Measurements from ENCODE around the gene UTP14A.

The UTP14A gene

DNA sequence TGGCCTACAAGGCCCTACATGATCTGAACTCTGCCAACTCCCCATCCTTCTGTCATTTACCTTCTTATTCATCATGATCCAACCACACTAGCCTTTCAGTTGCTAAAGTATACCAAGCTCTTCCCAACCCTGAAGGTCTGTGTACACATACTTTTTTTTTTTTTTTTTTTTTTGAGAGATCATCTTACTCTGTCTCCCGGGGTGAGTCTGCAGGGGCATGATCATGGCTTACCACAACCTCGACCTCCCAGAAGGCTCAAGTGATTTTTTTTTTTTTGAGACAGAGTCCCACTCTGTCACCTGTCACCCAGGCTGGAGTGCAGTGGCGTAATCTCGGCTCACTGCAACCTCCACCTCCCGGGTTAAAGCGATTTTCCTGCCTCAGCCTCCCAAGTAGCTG lies 5.9 kb upstream of the UTP14A start:
- Histone ChIP-seq H3K79me2 (ENCODE audit: insufficient read depth, low read length) (no peaks in the 10 kb centered on the region), H3K9me2 (ENCODE audit: low read depth, low read length) (no peaks in the 10 kb centered on the region), H3K27ac (ENCODE audit: low read depth, low read length, poor library complexity, severe bottlenecking) (no peak overlapping the region), H4K20me1 (ENCODE audit: insufficient read depth, low read length) (no peaks in the 10 kb centered on the region), H3K4me2 (ENCODE audit: low read length) (no peak overlapping the region), H3K27me3 (ENCODE audit: insufficient read depth, low read length) (no peaks in the 10 kb centered on the region), H3K9me3 (ENCODE audit: low read length) (no peaks in the 10 kb centered on the region), H3K4me3 (ENCODE audit: low read depth, low read length, poor library complexity, severe bottlenecking) (no peak overlapping the region), H3K36me3 (ENCODE audit: insufficient read depth, low read length) (no peaks in the 10 kb centered on the region), H2AFZ (ENCODE audit: low read length) (no peak overlapping the region), H3F3A (ENCODE audit: insufficient read depth, low read length) (no peaks in the 10 kb centered on the region), H3K4me1 (ENCODE audit: insufficient read depth, low read length, severe bottlenecking) (no peaks in the 10 kb centered on the region), H3K9ac (ENCODE audit: low read length) (no peak overlapping the region)
- TF ChIP-seq EZH2 (IDR thresholded peaks at IDR 0.05; ENCODE audit: borderline replicate concordance, low read length), result no peak
- TF ChIP-seq, protein P1, sequence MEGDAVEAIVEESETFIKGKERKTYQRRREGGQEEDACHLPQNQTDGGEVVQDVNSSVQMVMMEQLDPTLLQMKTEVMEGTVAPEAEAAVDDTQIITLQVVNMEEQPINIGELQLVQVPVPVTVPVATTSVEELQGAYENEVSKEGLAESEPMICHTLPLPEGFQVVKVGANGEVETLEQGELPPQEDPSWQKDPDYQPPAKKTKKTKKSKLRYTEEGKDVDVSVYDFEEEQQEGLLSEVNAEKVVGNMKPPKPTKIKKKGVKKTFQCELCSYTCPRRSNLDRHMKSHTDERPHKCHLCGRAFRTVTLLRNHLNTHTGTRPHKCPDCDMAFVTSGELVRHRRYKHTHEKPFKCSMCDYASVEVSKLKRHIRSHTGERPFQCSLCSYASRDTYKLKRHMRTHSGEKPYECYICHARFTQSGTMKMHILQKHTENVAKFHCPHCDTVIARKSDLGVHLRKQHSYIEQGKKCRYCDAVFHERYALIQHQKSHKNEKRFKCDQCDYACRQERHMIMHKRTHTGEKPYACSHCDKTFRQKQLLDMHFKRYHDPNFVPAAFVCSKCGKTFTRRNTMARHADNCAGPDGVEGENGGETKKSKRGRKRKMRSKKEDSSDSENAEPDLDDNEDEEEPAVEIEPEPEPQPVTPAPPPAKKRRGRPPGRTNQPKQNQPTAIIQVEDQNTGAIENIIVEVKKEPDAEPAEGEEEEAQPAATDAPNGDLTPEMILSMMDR (IDR thresholded peaks at IDR 0.05; ENCODE audit: low read length), result no peak

DNA sequence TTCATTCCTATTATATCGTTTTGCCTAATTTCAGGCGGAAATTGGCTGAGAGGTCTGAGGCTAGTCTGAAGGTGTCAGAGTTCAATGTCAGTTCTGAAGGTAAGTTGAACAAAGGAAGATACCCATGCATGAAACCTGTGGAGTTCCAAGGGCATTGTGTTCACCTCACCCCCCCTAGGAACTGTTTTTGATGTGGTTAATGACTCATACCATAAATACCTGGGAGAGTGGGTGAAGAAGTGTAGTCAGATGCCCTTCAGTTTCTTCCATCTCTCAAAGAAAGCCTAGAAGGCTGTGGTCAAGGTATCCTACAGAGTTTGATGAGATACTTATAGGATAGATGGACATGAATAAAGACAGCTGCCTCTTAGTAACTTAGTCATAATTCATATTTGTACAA lies 2.7 kb downstream of the UTP14A start:
- Histone ChIP-seq H3K4me3 (ENCODE audit: low read depth, low read length, poor library complexity, severe bottlenecking) (no peak overlapping the region), H3K27ac (ENCODE audit: low read depth, low read length, poor library complexity, severe bottlenecking) (no peak overlapping the region), H3K9me2 (ENCODE audit: low read depth, low read length) (no peaks in the 10 kb centered on the region), H3K4me2 (ENCODE audit: low read length) (no peak overlapping the region), H3K79me2 (ENCODE audit: insufficient read depth, low read length) (peaks cover 7% of the 10 kb centered on the region; the same call in 1 of the 2 replicates), H3K27me3 (ENCODE audit: insufficient read depth, low read length) (no peaks in the 10 kb centered on the region), H3K9ac (ENCODE audit: low read length) (no peak overlapping the region), H3K4me1 (ENCODE audit: insufficient read depth, low read length, severe bottlenecking) (peaks cover 8% of the 10 kb centered on the region), H3K36me3 (ENCODE audit: insufficient read depth, low read length) (peaks cover 47% of the 10 kb centered on the region), H3F3A (ENCODE audit: insufficient read depth, low read length) (no peaks in the 10 kb centered on the region), H3K9me3 (ENCODE audit: low read length) (no peaks in the 10 kb centered on the region), H4K20me1 (ENCODE audit: insufficient read depth, low read length) (no peaks in the 10 kb centered on the region), H2AFZ (ENCODE audit: low read length) (no peak overlapping the region)
- TF ChIP-seq, protein P1 (IDR thresholded peaks at IDR 0.05; ENCODE audit: low read length), result no peak
- no peak for TF ChIP-seq EZH2 (IDR thresholded peaks at IDR 0.05; ENCODE audit: borderline replicate concordance, low read length)

DNA sequence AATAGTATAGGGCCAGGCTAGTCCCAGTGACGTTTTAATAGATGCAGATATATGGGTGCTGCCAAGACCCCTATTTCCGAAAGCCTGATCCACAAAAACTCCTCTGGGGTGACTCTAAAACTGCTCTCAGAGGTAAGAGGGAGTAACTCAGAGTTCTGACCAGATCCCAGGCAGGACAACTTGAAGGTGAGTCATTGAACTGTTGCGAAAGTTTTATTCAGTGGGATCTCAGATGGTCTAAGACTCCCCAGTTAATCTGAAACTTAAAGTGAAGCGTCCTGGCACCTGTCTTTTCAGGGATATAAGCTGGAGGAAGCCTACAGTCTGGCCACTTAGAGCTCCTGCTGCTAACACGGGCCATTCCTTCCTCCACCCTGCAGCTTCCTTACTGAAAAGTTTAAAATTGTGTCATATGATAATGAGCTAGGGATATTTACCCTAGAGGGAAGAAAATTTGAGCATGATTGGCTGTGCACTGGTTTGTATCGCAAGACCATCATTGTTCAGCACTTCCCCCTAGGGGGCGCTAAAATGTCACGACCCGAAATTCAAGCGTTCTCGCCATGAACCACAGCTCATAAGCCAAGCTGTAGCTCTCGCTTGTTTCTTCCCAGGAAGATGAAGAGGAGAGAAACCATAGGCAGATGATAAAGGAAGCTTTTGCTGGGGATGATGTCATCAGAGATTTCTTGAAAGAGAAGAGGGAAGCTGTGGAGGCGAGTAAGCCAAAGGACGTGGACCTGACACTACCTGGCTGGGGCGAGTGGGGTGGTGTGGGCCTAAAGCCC lies 19.5 kb downstream of the UTP14A start:
- Histone ChIP-seq H3K4me3 (ENCODE audit: low read depth, low read length, poor library complexity, severe bottlenecking) (no peak overlapping the region), H3K27me3 (ENCODE audit: insufficient read depth, low read length) (no peaks in the 10 kb centered on the region), H3K9me3 (ENCODE audit: low read length) (no peaks in the 10 kb centered on the region), H3K79me2 (ENCODE audit: insufficient read depth, low read length) (no peaks in the 10 kb centered on the region), H3K9me2 (ENCODE audit: low read depth, low read length) (no peaks in the 10 kb centered on the region), H3K9ac (ENCODE audit: low read length) (no peak overlapping the region), H2AFZ (ENCODE audit: low read length) (no peak overlapping the region), H3F3A (ENCODE audit: insufficient read depth, low read length) (peaks cover 4% of the 10 kb centered on the region; the same call in 1 of the 2 replicates), H3K27ac (ENCODE audit: low read depth, low read length, poor library complexity, severe bottlenecking) (no peak overlapping the region), H3K4me1 (ENCODE audit: insufficient read depth, low read length, severe bottlenecking) (no peaks in the 10 kb centered on the region), H3K4me2 (ENCODE audit: low read length) (no peak overlapping the region), H4K20me1 (ENCODE audit: insufficient read depth, low read length) (no peaks in the 10 kb centered on the region), H3K36me3 (ENCODE audit: insufficient read depth, low read length) (peaks cover 69% of the 10 kb centered on the region)
- TF ChIP-seq EZH2 (IDR thresholded peaks at IDR 0.05; ENCODE audit: borderline replicate concordance, low read length), result no peak
- TF ChIP-seq, protein P1 (IDR thresholded peaks at IDR 0.05; ENCODE audit: low read length), result peak; percentile 60

All from OCI-LY1 (cell line).